Gastrocnemius medialis (tissue), 4 donors: Measurements from ENCODE around the gene CYYR1. TPM values are rescaled to one million over a fixed set of nuclear protein-coding genes. Genes with fewer than 3 reads are reported as not detected.

Experiments
- ATAC-seq, 2 donors: fragments of 150-250 bp; one replicate each; pipeline ENCODE4 v1.9.1; 2016
- DNase-seq, 2 donors: peaks; one replicate each; pipeline ENCODE4 v3.0.0-alpha.2; 2019
- H3K27ac ChIP-seq, 4 donors: fragments of 200-600 bp; sonication (generic); 1 replicate in 1 of 4; 2 replicates in 3 of 4; pipeline ENCODE4 v1.5.1; 2016 to 2018; ENCODE audit warnings: mild to moderate bottlenecking in 2 of 4, moderate library complexity in 1 of 4
- H3K27me3 ChIP-seq, 3 donors: fragments of 200-600 bp; sonication (generic) in 2 of 3; 1 replicate in 1 of 3; 2 replicates in 2 of 3; pipeline versions ENCODE4 v1.5.1 to v1.6.0; 2016 to 2019; ENCODE audit warnings: mild to moderate bottlenecking in 1 of 3, moderate library complexity in 1 of 3
- H3K36me3 ChIP-seq, 2 donors: fragments of 200-600 bp; sonication (generic) in 1 of 2; one replicate each; pipeline ENCODE4 v1.5.1; 2017 to 2018
- H3K4me1 ChIP-seq, 2 donors: fragments of 200-600 bp; sonication (generic) in 1 of 2; one replicate each; pipeline ENCODE4 v1.5.1; 2016 to 2017; ENCODE audit warnings: mild to moderate bottlenecking in 2 of 2
- H3K4me3 ChIP-seq, 4 donors: fragments of 200-600 bp; sonication (generic) in 3 of 4; 1 replicate in 1 of 4; 2 replicates in 3 of 4; pipeline ENCODE4 v1.5.1; 2016 to 2019; ENCODE audit warnings: mild to moderate bottlenecking in 2 of 4
- H3K9me3 ChIP-seq, 3 donors: fragments of 200-600 bp; sonication (generic) in 2 of 3; 1 replicate in 1 of 3; 2 replicates in 2 of 3; pipeline ENCODE4 v1.5.1; 2016 to 2019
- POLR2A ChIP-seq, 2 donors: fragments of 450-650 bp; IDR thresholded peaks; one replicate each; pipeline ENCODE4 v1.6.1; 2017; ENCODE audit warnings: antibody characterized with exemption in 2 of 2, mild to moderate bottlenecking in 2 of 2, moderate library complexity in 2 of 2
- in situ Hi-C, 4 donors: fragments of 200-750 bp; cut with MboI; loops; one replicate each; pipeline versions ENCODE4 v1.15.0 to v1.8.0; 2017; ENCODE audit warnings: low sequenced_read_pairs in 4 of 4
- intact Hi-C: fragments of 100-400 bp; cut with DNase I; formaldehyde crosslinking; loops from one replicate; pipeline ENCODE4 v1.15.1; 2023; ENCODE audit warnings: low total_unique reads
- total RNA-seq, 4 donors: library from RNA; depleted of rRNA; stranded (reverse); fragments of >200 nt; gene quantifications; one replicate each; pipeline versions ENCODE4 v1.1.0 to v1.2.3, GENCODE V29; 2016
- TF ChIP-seq, protein P1 (sequence below), 5 experiments: fragments of 450-650 bp in 3 of 5; fragments of 200-600 bp in 2 of 5; sonication (generic) in 2 of 5; IDR thresholded peaks in 4 of 5; conservative IDR thresholded peaks in 1 of 5; 1 replicate in 4 of 5; 2 replicates in 1 of 5; pipeline ENCODE4 v1.5.1; 2016 to 2019; ENCODE audit warnings: antibody characterized with exemption in 5 of 5, mild to moderate bottlenecking in 3 of 5, moderate library complexity in 3 of 5

The CYYR1 gene
- total RNA-seq, 4 donors from 2014 or later: 11.7 to 15.5 (median 13.8) TPM

GRCh38 chr21:26433386-26433785 is 139.7 kb downstream of the CYYR1 start:
- H3K27me3 ChIP-seq: no peaks in the 10 kb centered on the region
- intact Hi-C loops: no loop called here
- no peak overlapping the region for H3K4me3 ChIP-seq
- no peaks in the 10 kb centered on the region for H3K9me3 ChIP-seq
- no peak for DNase-seq
- H3K4me1 ChIP-seq: no peaks in the 10 kb centered on the region
- H3K27ac ChIP-seq: no peak overlapping the region
- ATAC-seq: no peak
- no peaks in the 10 kb centered on the region for H3K36me3 ChIP-seq
- in situ Hi-C loops: no loop called here
- TF ChIP-seq, protein P1, sequence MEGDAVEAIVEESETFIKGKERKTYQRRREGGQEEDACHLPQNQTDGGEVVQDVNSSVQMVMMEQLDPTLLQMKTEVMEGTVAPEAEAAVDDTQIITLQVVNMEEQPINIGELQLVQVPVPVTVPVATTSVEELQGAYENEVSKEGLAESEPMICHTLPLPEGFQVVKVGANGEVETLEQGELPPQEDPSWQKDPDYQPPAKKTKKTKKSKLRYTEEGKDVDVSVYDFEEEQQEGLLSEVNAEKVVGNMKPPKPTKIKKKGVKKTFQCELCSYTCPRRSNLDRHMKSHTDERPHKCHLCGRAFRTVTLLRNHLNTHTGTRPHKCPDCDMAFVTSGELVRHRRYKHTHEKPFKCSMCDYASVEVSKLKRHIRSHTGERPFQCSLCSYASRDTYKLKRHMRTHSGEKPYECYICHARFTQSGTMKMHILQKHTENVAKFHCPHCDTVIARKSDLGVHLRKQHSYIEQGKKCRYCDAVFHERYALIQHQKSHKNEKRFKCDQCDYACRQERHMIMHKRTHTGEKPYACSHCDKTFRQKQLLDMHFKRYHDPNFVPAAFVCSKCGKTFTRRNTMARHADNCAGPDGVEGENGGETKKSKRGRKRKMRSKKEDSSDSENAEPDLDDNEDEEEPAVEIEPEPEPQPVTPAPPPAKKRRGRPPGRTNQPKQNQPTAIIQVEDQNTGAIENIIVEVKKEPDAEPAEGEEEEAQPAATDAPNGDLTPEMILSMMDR (IDR thresholded peaks at IDR 0.05 in 4 of 5, conservative IDR thresholded peaks at IDR 0.05 in 1 of 5): no peak
- no peak for TF ChIP-seq POLR2A (IDR thresholded peaks at IDR 0.05)

GRCh38 chr21:26432410-26432809 is 140.7 kb downstream of the CYYR1 start:
- in situ Hi-C loops: no loop called here
- no peak for ATAC-seq

DNA sequence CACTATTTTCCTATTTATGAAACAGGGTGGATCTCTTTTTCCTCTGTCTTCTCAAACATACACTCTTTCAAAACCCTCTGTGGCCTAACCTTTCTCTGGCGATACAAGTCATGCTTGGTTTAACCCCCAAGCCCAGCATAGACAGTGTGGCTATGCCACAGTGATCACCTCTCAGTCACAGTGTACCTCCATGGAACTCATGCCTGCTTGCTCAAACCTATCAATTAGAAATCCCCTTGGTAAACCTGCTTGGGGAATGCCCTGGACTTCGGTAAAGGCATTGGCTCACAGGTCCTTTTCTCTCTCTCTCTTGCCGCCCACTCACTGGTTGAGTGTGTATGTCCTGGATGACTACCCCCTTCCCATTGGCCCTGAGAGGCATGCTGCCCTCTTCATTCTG is 147.5 kb downstream of the CYYR1 start:
- Histone ChIP-seq H3K9me3 (no peaks in the 10 kb centered on the region), H3K4me1 (no peaks in the 10 kb centered on the region), H3K27ac (no peak overlapping the region), H3K36me3 (no peaks in the 10 kb centered on the region), H3K27me3 (no peaks in the 10 kb centered on the region), H3K4me3 (no peak overlapping the region)
- ATAC-seq (no peak), DNase-seq (no peak)
- in situ Hi-C loops (no loop called here), intact Hi-C loops (no loop called here)
- TF ChIP-seq, protein P1 (IDR thresholded peaks at IDR 0.05 in 4 of 5, conservative IDR thresholded peaks at IDR 0.05 in 1 of 5): no peak
- TF ChIP-seq POLR2A (IDR thresholded peaks at IDR 0.05): no peak

More at GRCh38 chr21:26432410-26432809, 140.7 kb downstream of the CYYR1 start:
- Histone ChIP-seq H3K36me3 (no peaks in the 10 kb centered on the region), H3K4me3 (no peak overlapping the region), H3K9me3 (no peaks in the 10 kb centered on the region), H3K4me1 (no peaks in the 10 kb centered on the region), H3K27ac (no peak overlapping the region), H3K27me3 (no peaks in the 10 kb centered on the region)
- intact Hi-C loops: no loop called here
- no peak for DNase-seq
- TF ChIP-seq, protein P1 (IDR thresholded peaks at IDR 0.05 in 4 of 5, conservative IDR thresholded peaks at IDR 0.05 in 1 of 5): no peak
- TF ChIP-seq POLR2A (IDR thresholded peaks at IDR 0.05): no peak

GRCh38 chr21:26423511-26423910 is 149.6 kb downstream of the CYYR1 start:
- H3K36me3 ChIP-seq: no peaks in the 10 kb centered on the region
- ATAC-seq (no peak), DNase-seq (no peak)
- intact Hi-C loops (no loop called here), in situ Hi-C loops (no loop called here)
- TF ChIP-seq, protein P1 (IDR thresholded peaks at IDR 0.05 in 4 of 5, conservative IDR thresholded peaks at IDR 0.05 in 1 of 5): no peak
- TF ChIP-seq POLR2A (IDR thresholded peaks at IDR 0.05): no peak
- H3K4me1 ChIP-seq: no peaks in the 10 kb centered on the region
- no peak overlapping the region for H3K27ac ChIP-seq
- no peaks in the 10 kb centered on the region for H3K27me3 ChIP-seq
- H3K4me3 ChIP-seq: no peak overlapping the region
- no peaks in the 10 kb centered on the region for H3K9me3 ChIP-seq

- TF ChIP-seq, protein P1 (IDR thresholded peaks at IDR 0.05 in 4 of 5, conservative IDR thresholded peaks at IDR 0.05 in 1 of 5): no peak
- TF ChIP-seq POLR2A (IDR thresholded peaks at IDR 0.05): no peak
- no peak for ATAC-seq
- in situ Hi-C loops: no loop called here
- no peaks in the 10 kb centered on the region for H3K4me1 ChIP-seq
- H3K27ac ChIP-seq: no peak overlapping the region
- no peaks in the 10 kb centered on the region for H3K27me3 ChIP-seq
- DNase-seq: no peak
- no peaks in the 10 kb centered on the region for H3K9me3 ChIP-seq
- no peak overlapping the region for H3K4me3 ChIP-seq
- no peaks in the 10 kb centered on the region for H3K36me3 ChIP-seq
- intact Hi-C loops: no loop called here
These were observed 150.4 kb downstream of the CYYR1 start for GRCh38 chr21:26422706-26423105.
